GM21515 (cell line): ENCODE data around the gene ZBTB40.

ENCODE experiments used
- ATAC-seq: cut with Tn5 transposase; IDR thresholded peaks from one replicate; pipeline ENCODE4 v1.9.1; 2021; ENCODE audit not compliant: unreplicated experiment

ZBTB40 gene

DNA sequence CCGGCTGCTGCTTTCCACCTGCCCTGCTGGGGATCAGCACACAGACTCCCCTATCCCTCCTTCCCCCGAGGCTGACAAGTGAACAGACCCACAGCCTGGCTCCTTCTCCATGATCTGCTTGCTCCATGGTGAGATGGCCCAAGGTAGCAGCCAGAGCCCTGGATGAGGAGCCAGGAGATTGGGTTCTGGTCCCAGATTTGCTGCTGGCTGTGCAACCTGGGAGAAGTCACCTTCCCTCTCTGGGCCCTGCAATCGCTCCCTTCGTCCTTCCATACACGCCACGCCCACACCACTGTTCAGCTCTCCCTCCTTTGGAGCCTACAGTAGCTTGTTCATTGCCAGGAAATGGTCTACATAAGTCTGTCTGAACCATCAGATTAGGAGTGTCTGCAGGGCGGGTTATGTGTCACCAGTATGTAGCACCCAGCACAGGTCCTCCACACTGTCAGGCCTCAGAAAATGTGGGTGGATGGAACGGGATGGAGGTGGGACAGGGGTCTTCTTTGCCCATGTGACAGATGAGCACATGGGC lies 102.4 kb downstream of the ZBTB40 start:
- no peak for ATAC-seq

DNA sequence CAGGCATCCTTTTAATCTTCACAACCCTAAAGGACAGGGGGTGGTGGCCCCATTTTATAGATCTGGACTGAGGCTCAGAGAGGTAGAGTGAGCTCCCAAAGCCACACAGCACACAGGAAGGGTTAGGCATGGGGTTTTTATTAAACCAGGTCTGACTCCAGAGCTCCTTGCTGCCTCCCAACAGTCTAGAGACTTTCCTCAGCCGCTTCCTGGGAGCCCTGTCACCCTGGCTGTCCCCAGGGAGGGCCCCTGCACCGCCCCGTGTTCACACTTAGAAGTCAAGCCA lies 103.7 kb downstream of the ZBTB40 start:
- no peak for ATAC-seq

DNA sequence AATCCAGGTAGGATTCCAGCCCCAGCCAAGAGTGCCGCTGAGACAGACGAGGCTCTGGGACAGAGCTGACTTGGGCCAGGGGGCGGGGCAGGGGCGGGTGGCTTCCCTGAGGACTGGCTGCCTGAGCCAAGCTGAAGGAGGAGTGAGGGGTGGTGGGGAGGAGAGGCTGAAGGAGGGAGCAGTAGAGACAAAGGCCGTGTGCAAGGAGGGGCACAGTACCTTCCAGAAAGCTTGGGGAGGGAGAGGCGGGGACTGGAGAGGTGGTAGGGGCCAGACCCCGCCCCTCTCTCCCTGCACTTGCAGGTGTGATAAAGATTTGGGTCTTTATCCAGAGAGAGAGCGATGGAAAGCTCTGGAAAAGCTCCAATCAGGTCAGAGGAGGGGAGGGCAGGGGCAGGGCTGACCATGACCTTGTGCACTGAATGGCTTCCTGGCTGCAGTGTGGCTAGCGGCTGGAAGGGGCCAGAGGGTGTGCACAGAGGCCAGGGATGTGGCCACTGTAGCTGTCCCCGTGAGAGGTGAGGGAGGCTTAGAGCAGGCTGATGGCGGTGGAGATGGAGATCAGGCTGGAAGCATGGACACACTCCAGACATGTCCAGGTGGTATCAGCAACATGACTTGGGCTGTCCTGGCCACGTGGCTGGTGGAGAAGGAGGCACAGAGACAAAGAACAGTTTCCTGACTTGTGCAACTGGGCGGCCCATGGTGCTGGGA lies 104.9 kb downstream of the ZBTB40 start:
- no peak for ATAC-seq

DNA sequence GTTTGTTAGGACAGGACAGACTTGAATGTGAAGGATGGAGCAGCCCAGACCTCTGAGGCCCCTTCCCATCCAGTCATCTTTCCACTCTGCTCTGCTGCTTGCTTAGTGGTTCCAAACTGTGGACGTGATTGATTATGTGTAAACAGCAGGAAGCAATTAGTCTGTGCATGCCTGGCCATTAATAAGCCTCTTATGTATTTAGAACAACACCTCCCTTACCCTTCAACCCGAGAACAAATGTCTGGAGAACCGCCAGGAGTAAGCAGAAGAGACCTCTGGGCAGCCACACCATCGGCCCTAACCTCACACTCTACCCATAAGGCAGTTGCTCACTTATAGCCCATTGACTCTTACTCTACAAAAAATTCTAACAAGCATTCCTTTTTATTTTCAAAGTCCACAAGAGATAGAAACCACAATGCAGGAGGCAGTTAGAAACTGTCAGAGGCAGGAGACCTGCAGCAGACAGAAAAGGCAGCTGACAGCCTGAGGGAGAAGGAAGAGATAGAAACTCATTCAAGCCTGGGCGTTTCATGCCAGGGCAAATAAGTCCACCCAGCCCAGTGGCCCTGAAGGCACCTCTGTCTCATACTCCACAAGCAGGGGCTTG lies 105.8 kb downstream of the ZBTB40 start:
- ATAC-seq: no peak

DNA sequence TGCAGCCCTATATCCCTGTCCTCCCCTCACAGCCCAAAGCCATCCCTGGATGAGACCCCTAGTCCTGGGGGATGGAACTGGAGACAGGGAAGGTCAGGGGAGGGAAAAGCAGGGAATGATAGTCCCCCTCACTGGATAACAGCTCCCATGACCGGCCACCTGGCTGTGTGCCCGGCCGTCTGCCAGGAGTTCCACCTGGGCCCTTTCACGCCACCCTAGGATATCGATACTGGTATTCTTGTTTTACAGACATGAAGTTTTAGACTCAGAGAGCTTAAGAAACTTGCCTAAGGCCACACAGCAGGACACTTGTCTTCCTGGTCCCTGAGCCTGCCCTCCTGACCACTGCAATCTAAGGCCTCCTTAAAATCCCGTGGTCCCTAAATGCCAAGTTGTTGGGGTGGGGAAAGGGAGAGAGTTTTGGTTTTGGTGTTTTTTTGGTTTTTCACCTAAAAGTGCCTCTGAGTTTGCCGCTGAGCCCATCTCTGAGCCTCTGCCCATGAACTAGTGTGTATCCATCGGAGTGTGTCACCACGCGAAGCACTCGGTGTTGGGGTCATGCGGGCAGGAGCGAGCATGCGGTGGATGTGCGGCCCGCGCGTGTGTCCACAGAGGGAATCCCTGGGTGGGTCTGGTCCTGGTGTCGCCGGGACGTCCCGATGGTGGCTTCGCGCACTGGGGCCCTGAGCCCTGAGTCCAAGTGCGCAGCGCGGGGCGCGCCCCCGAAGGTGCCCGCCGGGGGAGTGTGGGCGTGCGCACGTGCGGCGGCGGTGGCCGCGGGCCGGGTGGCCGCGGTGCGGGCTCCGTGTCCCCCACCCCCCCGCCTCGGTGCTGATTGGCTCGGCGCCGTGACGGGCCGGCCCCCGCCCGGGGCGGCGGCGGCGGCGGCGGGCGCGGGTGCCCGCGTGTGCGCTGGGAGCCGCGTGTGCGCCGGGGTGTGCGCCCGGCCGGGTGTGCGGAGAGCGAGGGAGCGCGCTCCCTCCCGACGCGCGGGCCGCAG lies 111.2 kb downstream of the ZBTB40 start, which contains the start of gene EPHA8:
Gene EPHA8, plus strand, starts transcription at position 906 of the 1,000 bp plus-strand sequence. CDS start 147 bp downstream, outside the sequence.
- ATAC-seq: no peak

DNA sequence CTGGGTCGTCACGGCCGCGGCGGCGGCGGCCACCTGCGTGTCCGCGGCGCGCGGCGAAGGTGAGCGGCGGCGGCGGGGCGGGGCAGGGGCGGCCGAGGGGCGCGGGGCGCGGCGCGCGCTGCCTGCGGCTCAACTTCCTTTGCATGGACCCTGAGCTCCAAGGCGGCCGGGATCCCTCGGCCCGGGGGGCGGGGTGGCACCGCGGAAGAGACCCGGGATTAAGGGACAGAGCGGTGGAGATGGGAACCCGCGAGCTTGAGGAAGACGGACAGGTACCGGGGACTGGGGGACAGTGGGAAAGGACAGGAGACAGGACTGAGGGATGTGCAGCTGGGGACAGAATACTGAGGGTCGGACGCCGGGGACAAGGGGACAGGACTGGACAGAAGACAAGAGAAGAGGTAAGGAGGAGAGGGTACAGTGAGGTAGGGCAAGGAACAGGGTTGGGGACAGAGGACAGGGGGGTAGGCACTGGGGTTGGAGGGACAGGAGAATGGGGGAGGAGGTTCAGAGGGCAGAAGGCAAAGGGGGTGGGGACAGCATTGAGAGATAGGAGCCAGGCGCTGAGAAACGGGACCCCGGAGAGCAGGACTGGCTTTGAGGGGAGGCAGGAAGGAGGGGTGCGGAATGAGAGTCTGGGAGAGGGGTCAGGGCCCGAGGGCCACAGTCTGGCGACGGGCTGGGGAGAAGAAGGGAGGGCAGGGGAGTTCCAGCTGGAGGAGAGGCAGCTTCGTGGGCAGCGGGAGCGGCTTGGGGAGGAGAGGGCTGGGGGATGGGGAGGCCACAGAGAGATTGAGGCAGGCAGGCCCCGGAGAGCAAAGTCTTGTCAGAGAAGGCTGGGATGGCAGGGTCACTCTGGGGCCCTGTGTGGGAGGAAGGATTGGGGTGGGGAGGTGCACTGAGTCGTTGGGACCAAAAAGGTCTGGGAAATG lies 112.3 kb downstream of the ZBTB40 start:
- ATAC-seq: no peak

DNA sequence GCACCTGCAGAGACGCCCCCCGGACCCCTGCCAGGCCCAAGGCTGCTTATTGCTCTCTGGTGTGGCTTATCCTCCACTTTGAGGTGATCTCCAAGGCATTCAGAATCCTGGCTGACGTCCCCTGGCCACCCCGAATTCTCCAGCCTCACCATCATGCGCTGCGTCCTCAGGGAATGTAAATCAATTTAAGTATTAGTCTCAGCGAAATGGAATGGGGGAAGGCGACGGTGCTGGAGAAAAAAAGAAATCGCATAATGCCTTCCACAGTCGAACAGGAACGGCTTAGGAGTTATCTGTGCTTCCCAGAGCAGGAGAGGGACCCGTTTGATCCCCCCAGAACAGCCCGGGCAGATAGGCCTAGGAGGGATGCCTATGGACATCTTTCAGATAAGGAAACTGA lies 114.5 kb downstream of the ZBTB40 start:
- ATAC-seq: no peak

DNA sequence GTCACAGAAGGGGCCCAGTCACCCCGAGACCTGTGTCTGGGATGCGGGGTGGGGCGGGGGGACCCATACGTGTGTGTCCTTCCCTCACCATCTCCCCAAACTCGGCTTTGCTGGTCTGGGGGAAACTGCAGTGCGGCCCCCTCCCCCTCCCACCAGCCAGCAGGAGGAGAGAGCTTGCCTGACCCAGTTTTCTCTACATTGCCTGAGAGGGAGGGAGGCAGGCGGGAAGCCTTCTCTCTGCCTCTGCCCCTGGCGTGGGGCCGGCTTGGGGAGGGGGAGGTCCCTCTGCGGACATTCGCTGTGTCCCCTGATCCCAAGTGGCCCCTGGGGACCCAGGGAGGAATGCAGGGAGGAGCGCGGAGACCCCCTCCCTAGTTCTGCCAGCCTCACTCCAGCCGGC lies 115.5 kb downstream of the ZBTB40 start:
- no peak for ATAC-seq

DNA sequence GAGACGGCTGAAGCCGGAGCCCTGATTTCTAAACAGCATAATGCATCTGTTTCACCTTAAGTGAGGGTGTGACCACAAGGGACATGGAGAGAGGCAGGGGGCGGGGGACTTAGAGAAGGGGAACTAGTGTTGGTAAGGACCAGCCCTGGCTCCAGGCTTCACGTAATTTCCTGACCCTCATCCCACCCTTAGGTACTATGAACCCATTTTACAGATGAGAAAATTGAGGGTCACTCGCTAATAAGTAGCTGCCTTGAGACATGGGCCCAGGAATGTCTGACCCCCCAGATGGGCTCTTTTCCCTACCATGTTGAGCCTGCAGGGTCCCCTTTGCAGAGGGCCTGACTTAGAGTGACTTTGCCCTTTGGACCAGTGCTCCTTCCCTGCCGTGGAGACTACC lies 116.3 kb downstream of the ZBTB40 start:
- no peak for ATAC-seq

DNA sequence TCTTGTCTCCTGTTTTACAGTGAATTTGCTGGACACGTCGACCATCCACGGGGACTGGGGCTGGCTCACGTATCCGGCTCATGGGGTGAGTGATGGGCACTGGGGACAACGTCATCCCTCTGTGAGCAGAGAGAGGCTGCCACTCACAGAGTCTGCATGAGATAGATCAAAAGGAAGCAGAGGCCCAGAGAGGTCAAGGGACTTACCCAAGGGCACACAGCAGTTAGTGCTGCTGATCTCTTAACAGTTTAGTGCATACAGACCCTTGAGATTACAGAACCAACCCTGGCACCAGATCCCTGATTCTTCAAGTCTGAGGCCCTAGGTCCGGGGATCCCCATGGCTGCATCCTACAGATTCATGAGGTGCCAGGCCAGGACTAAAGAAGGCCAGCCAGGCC lies 117.6 kb downstream of the ZBTB40 start:
- no peak for ATAC-seq

DNA sequence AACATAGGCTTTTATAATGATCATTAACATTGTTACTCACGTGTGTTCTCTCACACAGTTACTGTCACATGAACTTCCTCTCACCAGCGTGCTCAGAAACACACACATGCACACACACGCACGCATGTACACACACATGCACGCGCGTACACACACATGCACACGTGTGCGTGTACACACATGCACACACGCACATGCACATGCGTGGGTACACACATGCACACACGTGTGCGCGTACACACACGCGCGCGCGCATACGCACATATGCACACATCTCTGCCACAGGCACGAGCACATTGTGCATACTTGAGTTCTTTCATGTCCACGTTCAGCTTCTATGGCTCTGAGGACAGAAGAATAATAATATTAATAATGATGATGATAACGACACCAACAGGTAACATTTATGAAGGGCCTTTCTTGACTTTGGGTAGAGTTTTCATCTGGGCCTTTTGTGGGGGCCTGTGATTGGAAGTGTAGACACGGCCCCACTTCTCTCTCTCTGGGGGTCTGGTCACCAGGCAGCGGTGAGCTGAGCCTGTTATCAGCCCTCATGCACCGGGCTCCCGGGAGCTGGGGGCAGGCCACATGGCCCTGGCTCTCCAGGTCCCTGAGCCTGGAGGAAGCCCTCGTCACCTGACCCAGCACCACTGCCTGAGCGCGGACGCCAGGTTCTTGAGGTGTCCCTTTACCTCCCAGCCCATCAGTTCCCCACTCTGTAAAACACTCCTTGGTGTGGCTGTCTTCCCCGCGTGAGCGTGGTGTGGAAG lies 118.7 kb downstream of the ZBTB40 start:
- no peak for ATAC-seq

DNA sequence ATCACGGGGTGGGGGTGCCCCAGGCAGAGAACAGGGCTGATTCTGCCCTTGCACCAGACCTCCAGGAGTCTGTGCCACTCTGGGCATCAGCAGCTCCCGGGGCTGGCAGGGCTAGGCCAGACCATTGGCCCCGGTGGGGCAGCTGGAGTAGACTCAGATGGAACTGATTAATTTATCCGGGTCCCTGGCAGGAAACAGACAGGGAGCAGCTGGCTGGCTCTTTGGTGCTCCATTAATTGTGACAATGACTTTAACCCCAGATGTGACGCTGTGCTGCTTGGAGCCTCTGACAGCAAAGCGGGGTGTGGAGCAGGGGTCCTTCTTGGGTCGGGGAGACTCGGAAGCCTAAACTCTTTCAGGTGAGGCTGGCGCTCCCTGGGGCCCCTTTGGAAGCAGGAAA lies 121.2 kb downstream of the ZBTB40 start:
- ATAC-seq: no peak

DNA sequence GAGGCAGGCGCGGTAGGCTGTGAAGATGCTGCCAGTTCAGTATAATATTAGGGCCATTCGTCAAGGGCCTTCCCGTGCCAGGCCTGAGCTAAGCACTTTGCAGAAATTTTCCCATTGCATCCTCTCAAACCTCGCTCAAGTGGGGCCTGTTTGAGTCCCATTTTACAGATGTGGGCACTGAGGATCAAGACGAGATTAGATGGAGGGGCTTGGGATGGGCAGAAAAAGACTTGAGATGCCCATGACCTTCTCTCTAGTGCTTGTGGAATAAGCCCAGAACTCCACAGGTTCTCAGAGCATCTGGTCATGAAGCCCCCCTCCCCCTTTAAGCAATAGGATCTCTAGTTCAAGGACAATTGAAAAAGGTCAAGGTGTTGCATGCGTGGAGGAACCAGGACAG lies 121.6 kb downstream of the ZBTB40 start:
- ATAC-seq: no peak

DNA sequence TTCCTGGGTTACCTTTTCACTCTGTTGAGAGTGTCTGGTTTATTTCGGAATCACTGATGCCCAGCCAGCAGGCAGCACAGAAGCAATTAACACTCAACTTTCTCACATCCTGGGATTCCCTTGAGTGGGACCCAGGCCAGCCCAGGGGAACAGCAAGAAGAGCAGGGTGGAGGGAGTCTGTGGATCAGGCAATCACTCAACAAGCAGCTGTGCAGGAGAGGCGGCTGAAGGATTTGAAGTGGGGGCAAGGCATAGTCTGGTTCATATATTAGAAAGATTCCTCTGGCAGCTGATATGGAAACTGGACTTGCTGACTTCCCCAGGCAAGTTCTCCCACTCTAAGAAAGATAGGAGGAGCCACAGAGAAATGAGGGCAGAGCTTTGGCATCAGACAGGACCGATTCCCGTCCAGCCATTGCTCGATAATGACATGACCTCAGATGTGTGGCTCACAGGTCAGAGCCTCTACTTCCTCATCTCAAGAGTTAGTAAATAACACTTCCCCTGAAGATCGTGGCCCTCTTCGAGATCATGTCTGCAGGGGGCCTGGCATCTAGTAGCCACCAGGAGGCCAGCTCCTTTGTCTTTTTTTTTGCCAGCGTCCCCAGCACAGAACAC lies 124.0 kb downstream of the ZBTB40 start:
- no peak for ATAC-seq

DNA sequence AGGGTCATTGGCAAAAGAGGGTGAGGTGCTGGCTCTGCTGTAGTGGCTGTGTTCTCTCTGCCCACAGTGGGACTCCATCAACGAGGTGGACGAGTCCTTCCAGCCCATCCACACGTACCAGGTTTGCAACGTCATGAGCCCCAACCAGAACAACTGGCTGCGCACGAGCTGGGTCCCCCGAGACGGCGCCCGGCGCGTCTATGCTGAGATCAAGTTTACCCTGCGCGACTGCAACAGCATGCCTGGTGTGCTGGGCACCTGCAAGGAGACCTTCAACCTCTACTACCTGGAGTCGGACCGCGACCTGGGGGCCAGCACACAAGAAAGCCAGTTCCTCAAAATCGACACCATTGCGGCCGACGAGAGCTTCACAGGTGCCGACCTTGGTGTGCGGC lies 124.5 kb downstream of the ZBTB40 start:
- no peak for ATAC-seq

DNA sequence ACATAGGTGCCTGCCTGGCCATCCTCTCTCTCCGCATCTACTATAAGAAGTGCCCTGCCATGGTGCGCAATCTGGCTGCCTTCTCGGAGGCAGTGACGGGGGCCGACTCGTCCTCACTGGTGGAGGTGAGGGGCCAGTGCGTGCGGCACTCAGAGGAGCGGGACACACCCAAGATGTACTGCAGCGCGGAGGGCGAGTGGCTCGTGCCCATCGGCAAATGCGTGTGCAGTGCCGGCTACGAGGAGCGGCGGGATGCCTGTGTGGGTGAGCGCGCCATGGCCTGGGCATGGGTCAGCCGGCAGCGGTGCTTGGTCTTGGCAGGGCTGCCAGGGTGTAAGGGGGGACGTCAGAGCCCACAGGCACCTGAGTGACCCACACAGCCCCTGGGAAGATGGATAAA lies 125.0 kb downstream of the ZBTB40 start:
- ATAC-seq: no peak

DNA sequence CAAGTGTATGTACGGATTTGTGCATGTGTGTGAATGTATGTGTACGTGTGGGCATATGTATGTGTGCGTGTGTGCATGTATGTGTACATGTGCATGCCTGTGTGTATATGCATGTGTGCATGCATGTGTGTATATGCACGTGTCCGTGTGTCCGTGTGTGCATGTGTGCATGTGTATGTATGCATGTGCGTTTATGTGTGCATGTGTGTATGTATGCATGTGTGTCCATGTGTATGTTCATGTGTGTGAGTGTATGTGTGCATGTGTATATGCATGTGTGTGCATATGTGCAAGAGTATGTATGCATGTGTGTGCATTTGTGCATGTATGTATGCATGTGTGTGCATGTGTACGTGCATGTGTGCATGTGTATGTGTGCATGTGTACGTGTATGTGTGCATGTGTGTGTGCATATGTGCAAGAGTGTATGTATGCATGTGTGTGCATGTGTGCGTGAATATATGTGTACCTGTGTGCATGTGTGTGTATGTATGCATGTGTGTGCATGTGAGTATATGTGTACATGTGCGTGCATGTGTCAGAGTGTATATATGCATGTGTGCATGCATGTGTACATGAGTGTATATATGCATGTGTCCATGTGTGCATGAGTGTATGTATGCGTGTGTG lies 127.2 kb downstream of the ZBTB40 start:
- ATAC-seq: no peak

DNA sequence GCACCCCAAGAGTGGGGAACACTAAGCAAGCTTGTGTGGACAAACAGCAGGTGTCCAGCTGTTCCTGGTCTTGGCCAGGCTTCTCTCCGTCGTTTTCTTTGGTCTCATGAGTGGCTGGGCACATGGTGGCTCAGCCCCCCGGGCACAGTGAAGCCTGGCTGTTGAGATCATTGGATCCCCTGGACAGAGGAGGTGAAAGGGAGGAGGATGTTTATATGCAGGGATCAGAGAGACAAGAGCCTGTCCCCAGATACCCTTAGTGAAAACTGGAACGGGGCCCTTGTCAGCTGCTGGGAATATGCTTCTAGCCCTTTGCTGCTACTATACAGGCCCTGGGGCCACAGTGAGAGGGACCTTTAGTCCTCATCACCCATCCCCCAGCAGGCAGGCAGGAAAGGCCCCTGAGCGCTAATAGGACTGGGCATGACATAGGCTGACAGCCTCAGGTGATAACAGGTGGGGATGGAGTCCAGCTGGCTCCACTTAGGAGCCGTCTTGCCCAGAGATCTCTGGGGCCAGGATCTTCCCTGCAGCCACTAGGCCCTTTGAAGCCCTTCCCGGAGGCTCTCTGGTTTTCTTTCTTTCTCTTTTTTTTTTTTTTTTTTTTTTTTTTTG lies 128.0 kb downstream of the ZBTB40 start:
- no peak for ATAC-seq
